Trophoblast cell (in vitro differentiated cells and primary cell): ENCODE data around the gene KRT33B.
A peak's percentile ranks its signal among the peaks of the same experiment; 100 is the strongest.

ENCODE experiments used
- DNase-seq, 2 donors: peaks; one replicate each; pipeline ENCODE4 v3.0.0-alpha.2; 2016
- H2AFZ ChIP-seq: 2 replicates; pipeline ENCODE4 v1.6.1; 2013; ENCODE audit warnings: low read length, moderate library complexity, mild to moderate bottlenecking; ENCODE audit not compliant: insufficient read depth, poor library complexity
- H2AK5ac ChIP-seq: 2 replicates; pipeline ENCODE4 v1.6.1; 2013; ENCODE audit warnings: mild to moderate bottlenecking, low read length
- H2BK120ac ChIP-seq: 2 replicates; pipeline ENCODE4 v1.6.1; 2013; ENCODE audit warnings: low read length, mild to moderate bottlenecking, moderate library complexity; ENCODE audit not compliant: insufficient read depth, poor library complexity
- H2BK12ac ChIP-seq: 2 replicates; pipeline ENCODE4 v1.6.1; 2013; ENCODE audit warnings: mild to moderate bottlenecking, low read length, moderate library complexity
- H2BK5ac ChIP-seq: 2 replicates; pipeline ENCODE4 v1.6.1; 2013; ENCODE audit warnings: low read length, low read depth, moderate library complexity, mild to moderate bottlenecking; ENCODE audit not compliant: poor library complexity
- H3K14ac ChIP-seq: 2 replicates; pipeline ENCODE4 v1.6.1; 2013; ENCODE audit warnings: mild to moderate bottlenecking, low read length
- H3K18ac ChIP-seq: 2 replicates; pipeline ENCODE4 v1.6.1; 2013; ENCODE audit warnings: mild to moderate bottlenecking, low read length
- H3K23ac ChIP-seq: 2 replicates; pipeline ENCODE4 v1.6.1; 2013; ENCODE audit warnings: low read length
- H3K27ac ChIP-seq: 2 replicates; pipeline ENCODE4 v1.5.1; 2013; ENCODE audit warnings: low read depth, mild to moderate bottlenecking, inconsistent platforms, low read length, moderate library complexity
- H3K27me3 ChIP-seq: 2 replicates; pipeline ENCODE4 v1.6.1; 2013; ENCODE audit warnings: inconsistent platforms, mild to moderate bottlenecking, low read length, moderate library complexity; ENCODE audit not compliant: insufficient read depth
- H3K36me3 ChIP-seq, 2 experiments: 1 replicate in 1 of 2; 2 replicates in 1 of 2; pipeline ENCODE4 v1.6.1; 2013; ENCODE audit warnings: low read length in 2 of 2, mild to moderate bottlenecking in 2 of 2, moderate library complexity in 1 of 2; ENCODE audit not compliant: insufficient read depth in 2 of 2, control insufficient read depth in 1 of 2
- H3K4ac ChIP-seq: 2 replicates; pipeline ENCODE4 v1.6.1; 2013; ENCODE audit warnings: low read depth, mild to moderate bottlenecking, low read length, moderate library complexity
- H3K4me1 ChIP-seq, 2 experiments: 1 replicate in 1 of 2; 2 replicates in 1 of 2; pipeline ENCODE4 v1.6.1; 2013; ENCODE audit warnings: low read length in 2 of 2, mild to moderate bottlenecking in 2 of 2, moderate library complexity in 1 of 2; ENCODE audit not compliant: insufficient read depth in 2 of 2, control insufficient read depth in 1 of 2
- H3K4me2 ChIP-seq: 2 replicates; pipeline ENCODE4 v1.6.1; 2013; ENCODE audit warnings: inconsistent platforms, mild to moderate bottlenecking, low read length, moderate library complexity
- H3K4me3 ChIP-seq: 2 replicates; pipeline ENCODE4 v1.5.1; 2013; ENCODE audit warnings: mild to moderate bottlenecking, low read depth, low read length, inconsistent platforms
- H3K79me1 ChIP-seq: one replicate; pipeline ENCODE4 v1.6.1; 2013; ENCODE audit warnings: low read length
- H3K79me2 ChIP-seq: 2 replicates; pipeline ENCODE4 v1.6.1; 2013; ENCODE audit warnings: low read length, mild to moderate bottlenecking; ENCODE audit not compliant: control insufficient read depth, insufficient read depth, poor library complexity
- H3K9ac ChIP-seq: 2 replicates; pipeline ENCODE4 v1.6.1; 2013; ENCODE audit warnings: mild to moderate bottlenecking, low read length
- H3K9me3 ChIP-seq: 2 replicates; pipeline ENCODE4 v1.6.1; 2013; ENCODE audit warnings: low read depth, mild to moderate bottlenecking, control low read depth, inconsistent platforms, low read length; ENCODE audit not compliant: insufficient read depth
- H4K12ac ChIP-seq: 2 replicates; pipeline ENCODE4 v1.6.1; 2013; ENCODE audit warnings: low read depth, mild to moderate bottlenecking, low read length, moderate library complexity
- H4K8ac ChIP-seq: 2 replicates; pipeline ENCODE4 v1.6.1; 2013; ENCODE audit warnings: low read depth, mild to moderate bottlenecking, low read length, moderate library complexity
- H4K91ac ChIP-seq: one replicate; pipeline ENCODE4 v1.6.1; 2013; ENCODE audit warnings: low read depth, mild to moderate bottlenecking, low read length, moderate library complexity
- WGBS: extraction: QIAGEN DNeasy Blood & Tissue Kit; methylation state at CpG from one replicate; pipeline ENCODE4 v1.1.7; 2013; ENCODE audit warnings: missing lambda C conversion rate; ENCODE audit not compliant: insufficient read length, insufficient coverage; ENCODE audit errors: extremely low coverage; 5-methylcytosine and 5-hydroxymethylcytosine counted together

Gene KRT33B

DNA sequence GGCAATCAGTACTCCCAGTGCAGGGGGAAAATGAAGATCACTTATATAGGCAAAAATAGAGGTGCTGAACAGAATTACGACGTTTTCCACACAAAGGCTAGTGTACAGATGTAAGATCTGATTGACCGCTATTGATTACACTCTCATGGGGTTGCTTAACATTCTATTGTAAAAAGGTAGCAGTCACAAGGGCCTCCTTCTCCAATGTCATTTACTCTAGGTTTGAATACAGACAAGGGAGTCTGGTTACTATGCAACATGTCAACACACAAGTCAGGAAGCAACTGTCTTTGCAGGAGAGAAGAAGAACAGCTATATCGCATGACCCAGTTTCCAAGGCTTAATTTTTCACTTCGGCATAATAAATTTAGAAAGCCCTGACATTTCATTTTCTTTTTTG lies 46.9 kb upstream of the KRT33B start:
- Histone ChIP-seq H3K23ac (no peak overlapping the region), H3K4me1 (peaks cover 6 to 22% of the 10 kb centered on the region in 2 experiments), H2BK12ac (no peak overlapping the region), H3K18ac (no peak overlapping the region), H3K9me3 (peaks cover 2% of the 10 kb centered on the region), H3K4me3 (no peak overlapping the region), H3K14ac (no peak overlapping the region), H2BK5ac (no peak overlapping the region), H4K8ac (no peak overlapping the region), H3K9ac (no peak overlapping the region), H3K4ac (no peak overlapping the region), H3K79me1 (peaks cover 3% of the 10 kb centered on the region), H4K91ac (no peak overlapping the region), H3K27me3 (no peaks in the 10 kb centered on the region), H4K12ac (no peak overlapping the region), H3K36me3 (no peaks in the 10 kb centered on the region), H3K4me2 (no peak overlapping the region), H2BK120ac (no peak overlapping the region), H3K79me2 (no peaks in the 10 kb centered on the region), H2AFZ (no peak overlapping the region), H2AK5ac (no peak overlapping the region), H3K27ac (peak overlapping the region; percentile 22)
- peak in 1 of 2 donors; percentile 60 for DNase-seq
- no CpG with 5 or more reads among the region's 5 CpGs for WGBS

DNA sequence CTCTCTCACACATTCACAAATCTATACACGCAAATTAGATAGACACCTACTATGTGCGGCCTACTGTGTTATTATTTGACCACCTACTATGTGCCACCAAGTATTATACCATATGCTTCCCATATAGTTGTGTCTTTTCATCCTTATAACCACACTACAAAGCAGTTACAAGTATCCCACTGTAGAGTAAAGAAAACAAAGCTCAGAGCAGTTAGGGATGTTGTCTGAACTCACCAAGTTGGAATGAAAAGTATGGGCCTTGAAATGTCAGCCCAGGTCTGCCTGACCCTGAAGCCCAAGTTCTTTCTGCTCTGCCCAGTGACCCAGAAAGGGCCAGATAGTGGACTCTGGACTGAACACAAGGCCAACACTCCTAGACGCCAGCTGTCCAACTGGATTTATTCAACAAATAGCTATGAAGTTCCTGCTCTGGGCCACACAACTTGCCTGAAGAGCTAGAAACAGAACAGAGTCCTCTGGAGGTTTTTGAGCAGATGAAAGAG lies 46.3 kb upstream of the KRT33B start:
- no peak overlapping the region for H2BK12ac ChIP-seq

DNA sequence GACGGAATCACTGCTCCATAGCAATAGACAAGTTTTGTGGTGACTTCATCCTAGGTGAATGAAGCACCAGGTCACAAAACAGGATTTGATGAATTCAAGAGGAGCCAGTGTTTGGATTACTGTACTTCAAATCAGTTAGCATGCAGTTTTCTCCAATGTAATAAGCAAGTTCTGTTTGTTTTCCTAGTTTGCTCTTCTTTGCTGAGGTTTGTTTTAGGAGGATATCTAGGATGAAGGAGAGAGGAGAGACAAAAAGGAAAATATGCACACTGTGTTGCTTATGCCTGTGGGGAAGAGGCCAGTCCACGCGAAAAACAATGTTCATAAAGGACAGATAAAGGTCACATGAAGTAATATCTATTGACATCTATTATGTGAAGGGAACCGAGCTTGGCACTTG lies 45.8 kb upstream of the KRT33B start:
- H3K4ac ChIP-seq = no peak overlapping the region
- H3K79me2 ChIP-seq = no peaks in the 10 kb centered on the region
- H3K4me3 ChIP-seq = no peak overlapping the region
- H3K27ac ChIP-seq = no peak overlapping the region
- no peak overlapping the region for H2AK5ac ChIP-seq
- H2AFZ ChIP-seq = no peak overlapping the region
- no peak overlapping the region for H4K91ac ChIP-seq
- H3K79me1 ChIP-seq = no peaks in the 10 kb centered on the region
- peaks cover 5% of the 10 kb centered on the region for H3K9me3 ChIP-seq
- no peak overlapping the region for H3K9ac ChIP-seq
- no peak overlapping the region for H3K14ac ChIP-seq
- peaks cover 0 to 14% of the 10 kb centered on the region in 2 experiments for H3K4me1 ChIP-seq
- no peak overlapping the region for H2BK5ac ChIP-seq
- no peak overlapping the region for H4K8ac ChIP-seq
- H2BK120ac ChIP-seq = no peak overlapping the region
- H3K23ac ChIP-seq = no peak overlapping the region
- H3K18ac ChIP-seq = no peak overlapping the region
- no peaks in the 10 kb centered on the region for H3K36me3 ChIP-seq
- no peak overlapping the region for H4K12ac ChIP-seq
- WGBS = no CpG with 5 or more reads among the region's 4 CpGs
- H3K4me2 ChIP-seq = no peak overlapping the region
- H3K27me3 ChIP-seq = no peaks in the 10 kb centered on the region
- H2BK12ac ChIP-seq = no peak overlapping the region
- peak in 1 of 2 donors; percentile 25 for DNase-seq

More for the DNA sequence above, 46.3 kb upstream of the KRT33B start:
- DNase-seq = peak; percentile 81 to 93
- Histone ChIP-seq H2AFZ (no peak overlapping the region), H3K79me1 (peaks cover 3% of the 10 kb centered on the region), H2AK5ac (no peak overlapping the region), H3K36me3 (no peaks in the 10 kb centered on the region), H3K4me2 (peak overlapping the region; percentile 38), H3K27ac (peak overlapping the region; percentile 22), H4K91ac (no peak overlapping the region), H2BK120ac (no peak overlapping the region), H3K23ac (no peak overlapping the region), H3K9me3 (peaks cover 5% of the 10 kb centered on the region), H3K79me2 (no peaks in the 10 kb centered on the region), H3K14ac (no peak overlapping the region), H3K18ac (no peak overlapping the region), H3K4me3 (no peak overlapping the region), H3K4me1 (peaks cover 4 to 18% of the 10 kb centered on the region in 2 experiments), H2BK5ac (no peak overlapping the region), H3K27me3 (no peaks in the 10 kb centered on the region), H3K9ac (no peak overlapping the region), H4K8ac (no peak overlapping the region), H4K12ac (no peak overlapping the region), H3K4ac (no peak overlapping the region)
- WGBS = no CpG with 5 or more reads among the region's 3 CpGs

DNA sequence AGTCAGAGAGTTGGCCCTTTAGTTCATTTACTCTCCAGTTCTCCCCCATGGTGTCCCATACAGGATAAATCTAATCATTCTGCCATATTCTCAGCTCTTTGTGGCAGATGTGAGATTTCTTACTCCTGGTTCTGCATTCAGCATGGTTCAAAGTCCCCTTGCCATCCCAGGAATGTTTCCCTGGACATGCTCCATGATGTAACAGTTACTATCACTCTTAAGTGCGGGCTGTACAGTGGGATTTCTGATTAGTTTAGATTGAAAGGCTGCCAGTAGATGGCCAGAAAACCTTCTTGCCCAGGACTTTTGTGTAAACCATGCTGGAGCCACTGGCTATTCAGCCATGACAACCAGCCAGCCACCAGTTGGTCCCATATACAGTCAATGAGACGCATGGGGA lies 44.4 kb upstream of the KRT33B start:
- no CpG with 5 or more reads among the region's 2 CpGs for WGBS
- Histone ChIP-seq H2AFZ (no peak overlapping the region), H3K18ac (no peak overlapping the region), H3K14ac (no peak overlapping the region), H4K91ac (no peak overlapping the region), H2AK5ac (no peak overlapping the region), H3K79me2 (no peaks in the 10 kb centered on the region), H2BK12ac (no peak overlapping the region), H3K9ac (no peak overlapping the region), H2BK5ac (no peak overlapping the region), H2BK120ac (no peak overlapping the region), H4K12ac (no peak overlapping the region), H3K9me3 (peaks cover 5% of the 10 kb centered on the region), H3K36me3 (no peaks in the 10 kb centered on the region), H3K27ac (no peak overlapping the region), H3K4me2 (no peak overlapping the region), H4K8ac (no peak overlapping the region), H3K27me3 (no peaks in the 10 kb centered on the region), H3K4ac (no peak overlapping the region), H3K4me1 (peaks cover 0 to 14% of the 10 kb centered on the region in 2 experiments), H3K79me1 (no peaks in the 10 kb centered on the region), H3K4me3 (no peak overlapping the region), H3K23ac (no peak overlapping the region)
- peak in 1 of 2 donors; percentile 69 for DNase-seq
